T-cell (primary cell): ENCODE data around the gene HTR3C. TPM values are rescaled to one million over a fixed set of nuclear protein-coding genes. Genes with fewer than 3 reads are reported as not detected.

Experiments used
- ATAC-seq, 4 experiments: fragments of 200-7000 bp in 3 of 4; fragments of 150-1000 bp in 1 of 4; cut with Tn5 transposase; replicated peaks in 1 of 4; 1 replicate in 3 of 4; 2 replicates in 1 of 4; pipeline ENCODE4 v1.10.0; 2021; ENCODE audit warnings: moderate library complexity in 3 of 4, mild to moderate bottlenecking in 2 of 4, moderate number of reproducible peaks in 1 of 4
- CTCF ChIA-PET, 2 donors: fragments of 300-600 bp; sonication (Branson Sonifier 250); formaldehyde crosslinking; loops; one replicate each; lab custom pipeline; 2022; ENCODE audit warnings: antibody characterized with exemption in 2 of 2; lab: Charles Lee
- POLR2A ChIA-PET, 2 donors: fragments of 300-600 bp; sonication (Branson Sonifier 250); formaldehyde crosslinking; loops; one replicate each; lab custom pipeline; 2022; ENCODE audit warnings: antibody characterized with exemption in 2 of 2; lab: Charles Lee
- DNase-seq, 35 experiments: peaks; one replicate each; pipeline versions ENCODE4 v3.0.0 to v3.0.0-alpha.2; 2013 to 2023
- H3K27ac ChIP-seq: one replicate; pipeline ENCODE4 v1.5.1; 2013; ENCODE audit warnings: low read length
- H3K27me3 ChIP-seq, 2 experiments: replicated peaks in 1 of 2; 1 replicate in 1 of 2; 2 replicates in 1 of 2; pipeline versions ENCODE4 v1.6.1 to v1.7.0; 2013; ENCODE audit warnings: low read length in 1 of 2, mixed read lengths in 1 of 2; ENCODE audit not compliant: control insufficient read depth in 2 of 2, insufficient read depth in 2 of 2; ENCODE audit errors: extremely low read depth in 1 of 2
- H3K36me3 ChIP-seq, 2 donors: 1 replicate in 1 of 2; 2 replicates in 1 of 2; pipeline versions ENCODE4 v1.6.1 to v1.7.0; 2013; ENCODE audit warnings: low read length in 1 of 2; ENCODE audit not compliant: control insufficient read depth in 2 of 2, insufficient read depth in 1 of 2; ENCODE audit errors: extremely low read depth in 1 of 2
- H3K4me1 ChIP-seq, 2 experiments: 1 replicate in 1 of 2; 2 replicates in 1 of 2; pipeline versions ENCODE4 v1.6.1 to v1.7.0; 2013; ENCODE audit warnings: low read length in 2 of 2, mixed read lengths in 1 of 2; ENCODE audit not compliant: insufficient read depth in 2 of 2, control insufficient read depth in 1 of 2; ENCODE audit errors: extremely low read depth in 1 of 2
- H3K4me3 ChIP-seq, 2 donors: 1 replicate in 1 of 2; 2 replicates in 1 of 2; pipeline versions ENCODE4 v1.5.1 to v1.7.0; 2013; ENCODE audit warnings: mild to moderate bottlenecking in 2 of 2, low read length in 1 of 2, moderate library complexity in 1 of 2; ENCODE audit not compliant: control insufficient read depth in 1 of 2; ENCODE audit errors: extremely low read depth in 1 of 2
- H3K9me3 ChIP-seq: 2 replicates; pipeline ENCODE4 v1.7.0; 2013
- H3K27ac Mint-ChIP-seq, 2 donors: one replicate each; pipeline ENCODE4 v1.8.0; 2020 to 2021; ENCODE audit warnings: mild to moderate bottlenecking in 2 of 2, mixed read lengths in 2 of 2
- H3K27me3 Mint-ChIP-seq, 2 donors: one replicate each; pipeline ENCODE4 v1.8.0; 2021 to 2022; ENCODE audit warnings: mixed read lengths in 2 of 2
- H3K36me3 Mint-ChIP-seq: one replicate; pipeline ENCODE4 v1.8.0; 2021; ENCODE audit warnings: mixed read lengths
- H3K4me1 Mint-ChIP-seq, 3 donors: one replicate each; pipeline ENCODE4 v1.8.0; 2020 to 2022; ENCODE audit warnings: mixed read lengths in 3 of 3, mild to moderate bottlenecking in 1 of 3
- H3K4me3 Mint-ChIP-seq, 3 donors: one replicate each; pipeline ENCODE4 v1.8.0; 2020 to 2022; ENCODE audit warnings: mild to moderate bottlenecking in 3 of 3, mixed read lengths in 3 of 3, moderate library complexity in 3 of 3
- H3K9me3 Mint-ChIP-seq, 3 donors: one replicate each; pipeline ENCODE4 v1.8.0; 2020 to 2022; ENCODE audit warnings: mixed read lengths in 3 of 3
- WGBS: methylation state at CpG from one replicate; pipeline ENCODE4 v1.1.5; 2013; ENCODE audit warnings: missing lambda C conversion rate; ENCODE audit not compliant: insufficient coverage; 5-methylcytosine and 5-hydroxymethylcytosine counted together
- total RNA-seq, 35 experiments: library from RNA in 6 of 35; stranded (reverse) in 6 of 35; fragments of 120-200 nt in 1 of 35; gene quantifications; one replicate each; pipeline versions ENCODE4 v1.2.1 to v1.2.4 and lab custom pipeline; 2013 to 2026

Gene HTR3C
- total RNA-seq, 5 donors from 2014 or later (not counting 1 experiment from before 2014, with no cell fraction given) = not detected

- DNase-seq (no peak), ATAC-seq (no peak)
- Histone ChIP-seq H3K4me1 (no peaks in the 10 kb centered on the region), H3K27ac (no peak overlapping the region), H3K9me3 (no peaks in the 10 kb centered on the region), H3K27me3 (peaks cover 0 to 2% of the 10 kb centered on the region in 2 experiments), H3K4me3 (no peak overlapping the region), H3K36me3 (no peaks in the 10 kb centered on the region)
- Mint-ChIP-seq H3K9me3 (no peaks in the 10 kb centered on the region), H3K27ac (no peak overlapping the region), H3K4me3 (no peak overlapping the region), H3K36me3 (no peaks in the 10 kb centered on the region), H3K27me3 (no peaks in the 10 kb centered on the region), H3K4me1 (no peaks in the 10 kb centered on the region)
- ChIA-PET POLR2A (no interaction called here), CTCF (no interaction called here)
- 90% methylated on average over 2 of the region's 5 CpGs for WGBS
Observed at GRCh38 chr3:184039414-184039813, 13.4 kb upstream of the HTR3C start.

GRCh38 chr3:184040010-184040409, 12.8 kb upstream of the HTR3C start:
- H3K27me3 Mint-ChIP-seq = peaks cover 0 to 2% of the 10 kb centered on the region in 2 donors
- no peaks in the 10 kb centered on the region for H3K4me1 Mint-ChIP-seq
- H3K36me3 Mint-ChIP-seq = no peaks in the 10 kb centered on the region
- Histone ChIP-seq H3K4me1 (no peaks in the 10 kb centered on the region), H3K36me3 (no peaks in the 10 kb centered on the region), H3K27ac (no peak overlapping the region), H3K27me3 (peaks cover 0 to 3% of the 10 kb centered on the region in 2 experiments), H3K9me3 (no peaks in the 10 kb centered on the region), H3K4me3 (no peak overlapping the region)
- ATAC-seq (no peak), DNase-seq (no peak)
- H3K27ac Mint-ChIP-seq = no peak overlapping the region
- ChIA-PET CTCF (no interaction called here), POLR2A (no interaction called here)
- H3K4me3 Mint-ChIP-seq = no peak overlapping the region
- no peaks in the 10 kb centered on the region for H3K9me3 Mint-ChIP-seq
- 69% methylated on average over 2 of the region's 3 CpGs for WGBS

DNA sequence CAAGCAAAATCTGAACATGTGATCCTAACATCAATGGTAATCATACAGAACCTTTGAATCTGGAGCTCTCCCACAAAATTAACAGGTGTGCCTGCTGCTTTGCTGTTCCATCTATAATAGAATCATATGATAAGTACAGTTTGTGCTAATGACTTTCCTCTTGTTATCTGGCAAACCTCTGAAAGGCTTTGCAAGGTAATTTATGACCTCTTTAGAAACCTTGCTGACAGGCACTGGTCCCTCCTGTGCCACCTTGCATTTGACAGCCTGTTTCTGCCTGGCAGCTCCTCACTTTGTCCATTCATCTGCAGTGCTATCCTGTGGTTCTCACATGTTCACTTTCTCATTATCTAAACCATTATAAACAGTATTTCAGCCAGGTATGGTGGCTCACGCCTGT, 10.2 kb upstream of the HTR3C start:
- WGBS = 83% methylated on average over 1 of the region's 1 CpG
- no peaks in the 10 kb centered on the region for H3K36me3 Mint-ChIP-seq
- Histone ChIP-seq H3K36me3 (no peaks in the 10 kb centered on the region), H3K4me1 (no peaks in the 10 kb centered on the region), H3K27me3 (peaks cover 0 to 5% of the 10 kb centered on the region in 2 experiments), H3K4me3 (no peak overlapping the region), H3K9me3 (no peaks in the 10 kb centered on the region), H3K27ac (no peak overlapping the region)
- CTCF ChIA-PET = interaction anchor here in 1 of 2 donors (0.7 kb wide), 1 partner anchor 146 kb away, joined by 3 read pairs; no protein-coding TSS in a partner anchor
- ATAC-seq = no peak
- H3K27ac Mint-ChIP-seq = no peak overlapping the region
- DNase-seq = no peak
- H3K4me3 Mint-ChIP-seq = no peak overlapping the region
- no peaks in the 10 kb centered on the region for H3K9me3 Mint-ChIP-seq
- POLR2A ChIA-PET = no interaction called here
- H3K27me3 Mint-ChIP-seq = peaks cover 2 to 4% of the 10 kb centered on the region in 2 donors
- H3K4me1 Mint-ChIP-seq = no peaks in the 10 kb centered on the region

DNA sequence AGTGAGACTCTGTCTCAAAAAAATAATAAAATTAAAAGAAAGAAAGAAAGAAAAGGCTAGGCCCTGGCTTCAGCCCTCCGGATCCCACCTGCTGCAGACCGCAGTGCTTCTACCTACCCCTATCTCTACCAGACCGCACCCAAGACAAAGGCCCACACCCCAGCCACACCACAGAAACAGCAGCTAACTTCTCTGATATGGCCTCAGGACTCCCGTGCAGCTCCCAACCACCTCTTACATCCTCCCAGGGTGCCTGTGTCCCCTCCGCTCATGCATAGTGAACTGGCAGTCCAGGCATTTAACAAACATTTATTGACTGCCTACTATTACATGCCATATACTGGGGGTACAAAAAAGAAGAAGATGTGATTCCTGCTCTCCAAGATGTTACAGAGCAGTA, 6.9 kb upstream of the HTR3C start:
- H3K9me3 ChIP-seq = no peaks in the 10 kb centered on the region
- POLR2A ChIA-PET = no interaction called here
- Mint-ChIP-seq H3K9me3 (no peaks in the 10 kb centered on the region), H3K27me3 (peaks cover 8 to 10% of the 10 kb centered on the region in 2 donors), H3K27ac (no peak overlapping the region), H3K36me3 (no peaks in the 10 kb centered on the region), H3K4me3 (no peak overlapping the region), H3K4me1 (no peaks in the 10 kb centered on the region)
- H3K27me3 ChIP-seq = peaks cover 0 to 5% of the 10 kb centered on the region in 2 experiments
- 90% methylated on average over 3 of the region's 5 CpGs for WGBS
- H3K4me1 ChIP-seq = no peaks in the 10 kb centered on the region
- CTCF ChIA-PET = no interaction called here
- no peak overlapping the region for H3K4me3 ChIP-seq
- ATAC-seq (no peak), DNase-seq (no peak)
- no peak overlapping the region for H3K27ac ChIP-seq
- no peaks in the 10 kb centered on the region for H3K36me3 ChIP-seq

DNA sequence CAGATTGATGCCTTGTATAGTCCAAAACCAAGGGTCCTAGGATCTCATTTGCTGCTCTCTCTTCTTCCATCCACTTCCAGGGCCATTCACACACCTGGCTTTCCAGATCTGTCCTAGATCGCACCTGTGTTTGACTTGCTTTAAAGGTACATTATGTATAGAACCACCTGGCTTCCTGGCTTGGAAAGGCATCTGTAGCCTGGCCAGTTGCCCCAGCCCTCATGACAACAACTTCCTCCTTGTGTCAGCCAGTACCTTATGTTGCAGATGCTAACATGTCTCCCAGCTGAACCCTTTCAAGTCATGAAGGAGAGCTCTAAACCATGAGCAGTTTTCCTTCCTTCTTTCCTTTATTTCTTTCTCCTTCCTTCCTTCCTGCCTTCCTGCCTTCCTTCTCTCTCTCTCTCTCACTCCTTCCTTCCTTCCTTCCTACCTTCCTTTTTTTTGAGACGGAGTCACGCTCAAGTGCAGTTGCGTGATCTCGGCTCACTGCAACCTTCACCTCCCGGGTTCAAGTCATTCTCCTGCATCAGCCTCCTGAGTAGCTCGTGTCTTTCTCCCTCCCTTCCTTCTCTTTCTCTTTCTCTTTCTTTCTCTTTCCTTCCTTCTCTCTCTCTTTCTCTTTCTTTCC, 2.5 kb upstream of the HTR3C start:
- H3K9me3 ChIP-seq = no peaks in the 10 kb centered on the region
- H3K4me3 Mint-ChIP-seq = no peak overlapping the region
- ATAC-seq (no peak), DNase-seq (no peak)
- no peaks in the 10 kb centered on the region for H3K4me1 Mint-ChIP-seq
- H3K9me3 Mint-ChIP-seq = no peaks in the 10 kb centered on the region
- H3K36me3 Mint-ChIP-seq = no peaks in the 10 kb centered on the region
- H3K4me3 ChIP-seq = no peak overlapping the region
- no peaks in the 10 kb centered on the region for H3K36me3 ChIP-seq
- H3K4me1 ChIP-seq = no peaks in the 10 kb centered on the region
- 84% methylated on average over 6 of the region's 7 CpGs for WGBS
- H3K27ac Mint-ChIP-seq = no peak overlapping the region
- H3K27ac ChIP-seq = no peak overlapping the region
- H3K27me3 ChIP-seq = peaks cover 0 to 5% of the 10 kb centered on the region in 2 experiments
- ChIA-PET CTCF (no interaction called here), POLR2A (no interaction called here)
- H3K27me3 Mint-ChIP-seq = peaks cover 15 to 26% of the 10 kb centered on the region in 2 donors

DNA sequence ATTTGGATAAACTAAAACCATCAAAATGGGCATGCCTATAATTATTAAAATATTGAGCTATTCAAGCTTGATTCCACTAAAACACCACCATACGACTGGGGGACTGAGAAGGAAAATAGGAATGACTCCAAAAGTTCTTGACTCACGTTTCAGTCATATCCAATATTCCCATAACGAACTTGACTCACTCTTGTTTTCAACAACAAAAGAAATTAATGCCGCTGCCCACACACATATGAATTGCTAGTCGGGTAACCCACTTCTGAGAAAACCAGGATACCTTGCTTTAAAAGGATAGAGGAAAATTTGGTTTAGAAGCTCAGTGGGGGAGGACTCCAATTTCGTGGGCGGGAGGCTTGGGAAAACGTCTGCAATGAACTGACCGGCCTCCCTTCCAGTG, 5.2 kb downstream of the HTR3C start:
- DNase-seq = no peak
- no peak for ATAC-seq
- H3K27ac ChIP-seq = no peak overlapping the region
- Mint-ChIP-seq H3K27me3 (peaks cover 5 to 9% of the 10 kb centered on the region in 2 donors), H3K36me3 (no peaks in the 10 kb centered on the region), H3K4me3 (no peak overlapping the region), H3K4me1 (no peaks in the 10 kb centered on the region), H3K27ac (no peak overlapping the region), H3K9me3 (no peaks in the 10 kb centered on the region)
- CTCF ChIA-PET = interaction anchor here in 1 of 2 donors (0.5 kb wide), 1 partner anchor 47 kb away, joined by 3 read pairs; no protein-coding TSS in a partner anchor
- H3K4me3 ChIP-seq = no peak overlapping the region
- H3K4me1 ChIP-seq = no peaks in the 10 kb centered on the region
- WGBS = 100% methylated on average over 1 of the region's 9 CpGs
- no peaks in the 10 kb centered on the region for H3K9me3 ChIP-seq
- POLR2A ChIA-PET = interaction anchor here in 1 of 2 donors (0.7 kb wide), 1 partner anchor 52 kb away, joined by 4 read pairs; no protein-coding TSS in a partner anchor
- peaks cover 0 to 8% of the 10 kb centered on the region in 2 experiments for H3K27me3 ChIP-seq
- H3K36me3 ChIP-seq = no peaks in the 10 kb centered on the region
